Keratinocyte (primary cell): ENCODE measurements around the gene AARSD1. TPM values are rescaled to one million over a fixed set of nuclear protein-coding genes. Genes with fewer than 3 reads are reported as not detected.
A peak's percentile ranks its signal among the peaks of the same experiment; 100 is the strongest.
"Not testable (repeated sequence)": the region's sequence is repeated elsewhere in the genome, so short reads cannot be mapped to it uniquely, and the experiment has no call there.

Experiments used
- DNase-seq: peaks from one replicate; pipeline ENCODE4 v3.0.0-alpha.2; 2011; ENCODE audit warnings: low read depth, missing footprints, low spot score
- FAIRE-seq: peaks from 2 replicates; lab custom pipeline; 2011; peaks lifted over from hg19 to GRCh38; lab: Jason Lieb, UNC
- H2AFZ ChIP-seq: 2 replicates; pipeline ENCODE4 v1.6.0; 2012; ENCODE audit warnings: low read length, control low read depth, inconsistent platforms; ENCODE audit not compliant: control insufficient read depth
- H3K27ac ChIP-seq: 2 replicates; pipeline ENCODE4 v1.5.1; 2011; ENCODE audit warnings: low read length; ENCODE audit not compliant: control insufficient read depth, insufficient read depth
- H3K27me3 ChIP-seq: 3 replicates; pipeline ENCODE4 v1.6.0; 2011; ENCODE audit warnings: low read length; ENCODE audit not compliant: control insufficient read depth, insufficient read depth; ENCODE audit errors: extremely low read depth
- H3K36me3 ChIP-seq, 2 experiments: 2 replicates in 1 of 2; 3 replicates in 1 of 2; pipeline ENCODE4 v1.5.1; 2011; ENCODE audit warnings: low read length in 2 of 2, mild to moderate bottlenecking in 1 of 2; ENCODE audit not compliant: control insufficient read depth in 2 of 2, insufficient read depth in 2 of 2; ENCODE audit errors: extremely low read depth in 1 of 2
- H3K4me1 ChIP-seq: 3 replicates; pipeline ENCODE4 v1.5.1; 2011; ENCODE audit warnings: low read length; ENCODE audit not compliant: control insufficient read depth, insufficient read depth; ENCODE audit errors: extremely low read depth
- H3K4me2 ChIP-seq: 3 replicates; pipeline ENCODE4 v1.6.0; 2011; ENCODE audit warnings: low read depth, low read length; ENCODE audit not compliant: control insufficient read depth, insufficient read depth; ENCODE audit errors: extremely low read depth
- H3K4me3 ChIP-seq, 3 experiments: fragments of 200-600 bp in 1 of 3; sonication (generic) in 1 of 3; 2 replicates in 2 of 3; 3 replicates in 1 of 3; pipeline ENCODE4 v1.5.1; 2011 to 2016; ENCODE audit warnings: low read length in 3 of 3, mild to moderate bottlenecking in 3 of 3, control low read depth in 2 of 3, inconsistent platforms in 1 of 3, low read depth in 1 of 3, mixed read lengths in 1 of 3, mixed run types in 1 of 3, moderate library complexity in 1 of 3; ENCODE audit not compliant: control insufficient read depth in 2 of 3, insufficient read depth in 2 of 3; ENCODE audit errors: extremely low read depth in 1 of 3
- H3K79me2 ChIP-seq: 2 replicates; pipeline ENCODE4 v1.6.0; 2012; ENCODE audit warnings: low read length; ENCODE audit not compliant: control insufficient read depth, insufficient read depth
- H3K9ac ChIP-seq: 3 replicates; pipeline ENCODE4 v1.6.0; 2011; ENCODE audit warnings: low read length; ENCODE audit not compliant: control insufficient read depth, insufficient read depth; ENCODE audit errors: extremely low read depth
- H3K9me1 ChIP-seq: 3 replicates; pipeline ENCODE4 v1.6.0; 2011; ENCODE audit warnings: low read length; ENCODE audit not compliant: control insufficient read depth, insufficient read depth; ENCODE audit errors: extremely low read depth
- H3K9me3 ChIP-seq: 2 replicates; pipeline ENCODE4 v1.5.1; 2012; ENCODE audit warnings: low read depth, low read length; ENCODE audit not compliant: control insufficient read depth
- H4K20me1 ChIP-seq: 3 replicates; pipeline ENCODE4 v1.6.0; 2011; ENCODE audit warnings: low read length; ENCODE audit not compliant: control insufficient read depth, insufficient read depth; ENCODE audit errors: extremely low read depth
- EZH2 ChIP-seq: IDR thresholded peaks from one replicate; pipeline ENCODE4 v1.6.1; 2012; ENCODE audit warnings: inconsistent platforms, mild to moderate bottlenecking, low read length, moderate library complexity
- dilution Hi-C: fragments of 300-500 bp; cut with MboI; formaldehyde crosslinking; loops from one replicate; pipeline ENCODE4 v1.7.0; 2020; ENCODE audit warnings: low sequenced_read_pairs; ENCODE audit not compliant: extremely low pct_ligation_motif_present
- polyA plus RNA-seq, 5 experiments: library from polyadenylated mRNA; depleted of rRNA in 3 of 5; stranded (reverse) in 3 of 5; stranded (forward) in 1 of 5; unstranded in 1 of 5; fragments of >200 nt; gene quantifications; 1 replicate in 1 of 5; 2 replicates in 3 of 5; 3 replicates in 1 of 5; pipeline versions ENCODE4 v1.2.1 to v1.2.3, GENCODE V29; 2011 to 2012; ENCODE audit warnings: missing spikeins in 2 of 5, low read depth in 1 of 5, low replicate concordance in 1 of 5
- TF ChIP-seq, protein P1 (sequence below), 3 experiments: IDR thresholded peaks in 1 of 3; conservative IDR thresholded peaks in 1 of 3; optimal IDR thresholded peaks in 1 of 3; 2 replicates in 2 of 3; 3 replicates in 1 of 3; pipeline versions ENCODE3 to v1.5.1; 2011; ENCODE audit warnings: low read length in 3 of 3, mild to moderate bottlenecking in 3 of 3, moderate library complexity in 2 of 3, control low read depth in 1 of 3, inconsistent platforms in 1 of 3; ENCODE audit not compliant: insufficient read depth in 2 of 3; ENCODE audit errors: extremely low read depth in 1 of 3

AARSD1 gene
- polyA plus RNA-seq, 1 donor (not counting 4 experiments of a cell fraction or from before 2014, with no cell fraction given) = 49.3 TPM

DNA sequence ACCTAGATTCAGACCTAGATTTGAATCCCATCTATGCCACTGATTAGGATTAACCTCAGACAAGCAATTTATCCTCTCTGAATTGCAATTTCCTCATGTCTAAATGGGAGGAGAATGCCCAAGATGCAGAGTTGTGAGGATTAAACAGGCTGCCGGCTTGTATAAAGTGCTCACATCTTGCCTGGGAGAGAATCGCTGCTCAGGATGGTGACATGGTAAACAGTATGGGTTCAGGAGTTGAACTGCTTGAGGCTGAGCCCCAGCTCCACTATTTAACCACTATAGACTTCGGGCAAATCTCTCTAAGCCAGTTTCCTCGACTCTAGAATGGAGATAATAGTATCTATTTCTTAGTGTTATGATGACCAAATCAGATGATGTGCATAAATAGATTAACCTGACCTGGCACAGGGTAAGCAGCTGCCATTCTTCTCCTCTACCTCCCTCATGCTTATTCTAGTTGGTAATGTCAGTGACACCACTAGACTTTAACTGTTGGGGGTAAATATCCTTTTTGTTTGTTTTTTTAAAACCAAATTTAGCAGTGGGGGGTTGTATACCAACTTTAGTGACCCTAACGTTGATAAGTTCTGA is 33.2 kb upstream of the AARSD1 start:
- Histone ChIP-seq H3K36me3 (peaks cover 19 to 38% of the 10 kb centered on the region in 2 experiments), H4K20me1 (no peaks in the 10 kb centered on the region), H3K9me1 (no peaks in the 10 kb centered on the region), H3K9ac (peak overlapping the region; percentile 43), H3K9me3 (no peaks in the 10 kb centered on the region), H3K4me3 (peak overlapping the region in 1 of 3 experiments; percentile 52), H3K27ac (peak overlapping the region; percentile 12), H2AFZ (peak overlapping the region; percentile 54), H3K27me3 (no peaks in the 10 kb centered on the region), H3K4me2 (peak overlapping the region; percentile 71), H3K79me2 (peaks cover 27% of the 10 kb centered on the region), H3K4me1 (peaks cover 23% of the 10 kb centered on the region)
- dilution Hi-C loops = no loop called here
- TF ChIP-seq, protein P1, sequence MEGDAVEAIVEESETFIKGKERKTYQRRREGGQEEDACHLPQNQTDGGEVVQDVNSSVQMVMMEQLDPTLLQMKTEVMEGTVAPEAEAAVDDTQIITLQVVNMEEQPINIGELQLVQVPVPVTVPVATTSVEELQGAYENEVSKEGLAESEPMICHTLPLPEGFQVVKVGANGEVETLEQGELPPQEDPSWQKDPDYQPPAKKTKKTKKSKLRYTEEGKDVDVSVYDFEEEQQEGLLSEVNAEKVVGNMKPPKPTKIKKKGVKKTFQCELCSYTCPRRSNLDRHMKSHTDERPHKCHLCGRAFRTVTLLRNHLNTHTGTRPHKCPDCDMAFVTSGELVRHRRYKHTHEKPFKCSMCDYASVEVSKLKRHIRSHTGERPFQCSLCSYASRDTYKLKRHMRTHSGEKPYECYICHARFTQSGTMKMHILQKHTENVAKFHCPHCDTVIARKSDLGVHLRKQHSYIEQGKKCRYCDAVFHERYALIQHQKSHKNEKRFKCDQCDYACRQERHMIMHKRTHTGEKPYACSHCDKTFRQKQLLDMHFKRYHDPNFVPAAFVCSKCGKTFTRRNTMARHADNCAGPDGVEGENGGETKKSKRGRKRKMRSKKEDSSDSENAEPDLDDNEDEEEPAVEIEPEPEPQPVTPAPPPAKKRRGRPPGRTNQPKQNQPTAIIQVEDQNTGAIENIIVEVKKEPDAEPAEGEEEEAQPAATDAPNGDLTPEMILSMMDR (optimal IDR thresholded peaks at IDR 0.05 in 1 of 3, IDR thresholded peaks at IDR 0.05 in 1 of 3, conservative IDR thresholded peaks at IDR 0.05 in 1 of 3; ENCODE audit: extremely low read depth in 1 of 3, insufficient read depth in 2 of 3, low read length in 3 of 3) = no peak
- TF ChIP-seq EZH2 = no peak
- FAIRE-seq (no peak), DNase-seq (no peak)

- H3K27ac ChIP-seq, H3K9me1 ChIP-seq, H2AFZ ChIP-seq, H3K9me3 ChIP-seq, FAIRE-seq, dilution Hi-C loops, H3K4me3 ChIP-seq, DNase-seq, H3K27me3 ChIP-seq, H3K79me2 ChIP-seq, H4K20me1 ChIP-seq, H3K9ac ChIP-seq, H3K4me2 ChIP-seq: not testable (repeated sequence)
- Histone ChIP-seq H3K4me1 (peaks cover 31% of the 10 kb centered on the region), H3K36me3 (peaks cover 13 to 29% of the 10 kb centered on the region in 2 experiments)
Measured at GRCh38 chr17:42993913-42994312, 29.7 kb upstream of the AARSD1 start.

DNA sequence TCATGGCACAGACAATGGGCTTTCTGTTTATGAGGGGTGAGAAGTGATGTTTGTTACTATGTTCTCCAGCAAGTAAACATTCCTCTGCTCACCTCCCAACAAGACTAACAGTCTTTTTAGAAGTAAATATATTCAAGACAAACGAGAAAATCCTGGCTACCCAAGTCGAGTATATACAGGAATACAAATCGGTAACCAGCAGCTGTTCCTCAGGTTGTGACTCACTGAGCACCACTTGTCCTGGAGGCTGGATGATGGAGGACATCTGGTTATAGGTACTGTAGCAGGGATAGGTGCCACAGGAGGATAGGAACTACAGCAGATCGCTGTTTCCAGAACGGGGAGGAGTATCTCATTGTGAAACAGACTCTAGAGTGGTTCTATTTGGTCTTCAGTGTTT is 28.6 kb upstream of the AARSD1 start:
- Histone ChIP-seq H3K27ac (no peak overlapping the region), H4K20me1 (no peaks in the 10 kb centered on the region), H3K27me3 (no peaks in the 10 kb centered on the region), H3K9me1 (no peaks in the 10 kb centered on the region), H3K79me2 (no peaks in the 10 kb centered on the region), H3K4me1 (peaks cover 36% of the 10 kb centered on the region), H3K4me3 (no peak overlapping the region), H2AFZ (no peak overlapping the region), H3K36me3 (peaks cover 14 to 29% of the 10 kb centered on the region in 2 experiments), H3K9me3 (no peaks in the 10 kb centered on the region), H3K4me2 (no peak overlapping the region), H3K9ac (no peak overlapping the region)
- FAIRE-seq (no peak), DNase-seq (no peak)
- dilution Hi-C loops = no loop called here
- no peak for TF ChIP-seq EZH2
- TF ChIP-seq, protein P1 (optimal IDR thresholded peaks at IDR 0.05 in 1 of 3, IDR thresholded peaks at IDR 0.05 in 1 of 3, conservative IDR thresholded peaks at IDR 0.05 in 1 of 3; ENCODE audit: extremely low read depth in 1 of 3, insufficient read depth in 2 of 3, low read length in 3 of 3) = no peak
